ENCODE measurements around the gene PRR16.

Gene PRR16

DNA sequence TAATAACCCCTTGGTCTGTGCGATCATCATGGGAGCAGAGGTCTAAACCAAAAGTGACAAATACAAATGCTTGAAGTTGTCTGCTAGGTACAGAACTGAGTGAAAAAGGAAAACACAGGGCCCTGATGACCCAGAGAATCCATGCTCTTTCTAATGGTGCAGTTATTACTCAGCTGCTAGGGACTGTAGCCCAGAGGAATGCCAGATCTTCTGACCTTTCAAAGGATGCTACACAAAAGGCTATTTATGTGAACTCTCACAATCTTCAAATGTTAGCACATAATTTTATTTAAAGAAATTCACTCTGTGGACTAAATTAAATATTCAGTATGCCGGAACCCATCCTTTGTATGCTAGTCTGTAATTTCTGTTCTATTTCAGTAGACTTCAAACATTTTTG, 79.9 kb downstream of the PRR16 start:
- no peak for FAIRE-seq

DNA sequence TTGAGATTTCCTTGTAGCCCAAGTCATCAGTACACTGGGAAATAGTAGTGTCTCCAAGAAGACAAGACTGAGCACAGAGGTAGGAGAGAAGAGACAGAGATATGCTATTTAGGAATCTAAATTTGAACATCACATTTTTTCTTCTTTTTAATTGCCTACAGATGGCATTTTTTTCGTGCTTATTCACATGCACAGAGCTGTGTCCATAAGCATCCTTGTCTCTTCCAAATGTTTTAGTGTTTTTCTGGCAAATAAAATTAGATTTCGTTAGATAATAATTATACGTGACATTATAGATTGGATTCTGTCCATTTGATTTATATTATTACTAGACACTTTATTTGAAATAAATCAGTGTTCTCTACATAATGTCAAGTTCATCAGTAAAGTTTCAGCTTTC, 80.9 kb downstream of the PRR16 start:
- FAIRE-seq, result no peak

More for the DNA sequence above, 79.9 kb downstream of the PRR16 start:
- TF ChIP-seq POLR2AphosphoS5 (IDR thresholded peaks at IDR 0.05; ENCODE audit: low read depth, low read length), result no peak
- no peak for TF ChIP-seq POU2F2 (IDR thresholded peaks at IDR 0.05; ENCODE audit: low read depth, low read length)
- no peak for TF ChIP-seq POLR2A (IDR thresholded peaks at IDR 0.05; ENCODE audit: low read depth, low read length)
- TF ChIP-seq TAF1 (IDR thresholded peaks at IDR 0.05; ENCODE audit: low read depth, low read length), result no peak
- no peak for TF ChIP-seq SPI1 (IDR thresholded peaks at IDR 0.05; ENCODE audit: low read depth, low read length)
- TF ChIP-seq PAX5 (IDR thresholded peaks at IDR 0.05; ENCODE audit: insufficient read depth, low read length, severe bottlenecking), result no peak
- no peak for DNase-seq (ENCODE audit: insufficient read length, low spot score)

DNA sequence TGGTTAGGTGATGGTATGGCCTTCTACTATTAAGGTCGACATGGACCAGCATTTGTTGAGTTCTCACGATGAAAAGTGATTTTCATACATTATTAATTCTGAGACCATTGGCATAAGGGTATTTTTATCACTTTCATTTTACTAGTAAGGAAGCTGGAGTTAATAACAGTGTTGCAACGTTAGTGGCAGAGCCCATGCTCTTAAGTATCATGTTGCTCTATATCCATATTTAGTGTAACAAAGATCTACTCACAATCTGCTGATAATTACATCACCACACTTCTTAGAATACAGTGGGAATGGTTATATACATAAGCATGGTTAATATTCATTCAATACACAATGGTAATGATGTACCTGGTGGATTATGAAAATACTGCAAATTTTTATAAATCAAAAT, 81.9 kb downstream of the PRR16 start:
- TF ChIP-seq TAF1 (IDR thresholded peaks at IDR 0.05; ENCODE audit: low read depth, low read length) (no peak), POU2F2 (IDR thresholded peaks at IDR 0.05; ENCODE audit: low read depth, low read length) (no peak), POLR2A (IDR thresholded peaks at IDR 0.05; ENCODE audit: low read depth, low read length) (no peak), POLR2AphosphoS5 (IDR thresholded peaks at IDR 0.05; ENCODE audit: low read depth, low read length) (no peak), SPI1 (IDR thresholded peaks at IDR 0.05; ENCODE audit: low read depth, low read length) (no peak), PAX5 (IDR thresholded peaks at IDR 0.05; ENCODE audit: insufficient read depth, low read length, severe bottlenecking) (no peak)
- DNase-seq (ENCODE audit: insufficient read length, low spot score) (no peak), FAIRE-seq (no peak)

More for the DNA sequence above, 80.9 kb downstream of the PRR16 start:
- TF ChIP-seq POLR2AphosphoS5 (IDR thresholded peaks at IDR 0.05; ENCODE audit: low read depth, low read length) (no peak), PAX5 (IDR thresholded peaks at IDR 0.05; ENCODE audit: insufficient read depth, low read length, severe bottlenecking) (no peak), SPI1 (IDR thresholded peaks at IDR 0.05; ENCODE audit: low read depth, low read length) (no peak), POU2F2 (IDR thresholded peaks at IDR 0.05; ENCODE audit: low read depth, low read length) (no peak)
- DNase-seq (ENCODE audit: insufficient read length, low spot score), result no peak

DNA sequence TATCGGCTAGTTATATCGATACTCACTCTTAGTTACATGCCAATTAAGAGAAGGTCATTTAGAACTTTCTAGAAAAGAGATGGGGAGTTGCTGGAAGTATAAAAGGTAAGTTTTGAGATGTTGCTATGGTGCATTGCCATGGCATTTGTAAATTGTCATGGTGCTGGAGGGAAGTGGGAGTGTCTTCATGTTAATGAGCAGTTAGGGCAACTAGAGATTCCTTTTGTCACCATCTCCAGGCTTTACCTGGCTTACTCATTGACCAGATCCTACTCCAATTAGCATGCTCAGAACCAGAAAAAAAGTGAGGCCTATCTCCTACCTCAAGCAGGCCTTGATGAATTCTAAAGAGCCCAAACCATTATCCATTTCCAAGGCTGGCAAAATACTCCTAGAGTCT, 82.8 kb downstream of the PRR16 start:
- DNase-seq (ENCODE audit: insufficient read length, low spot score) (no peak), FAIRE-seq (no peak)
- TF ChIP-seq POU2F2 (IDR thresholded peaks at IDR 0.05; ENCODE audit: low read depth, low read length), result no peak
- no peak for TF ChIP-seq SPI1 (IDR thresholded peaks at IDR 0.05; ENCODE audit: low read depth, low read length)
- TF ChIP-seq POLR2A (IDR thresholded peaks at IDR 0.05; ENCODE audit: low read depth, low read length), result no peak
- TF ChIP-seq POLR2AphosphoS5 (IDR thresholded peaks at IDR 0.05; ENCODE audit: low read depth, low read length), result no peak
- no peak for TF ChIP-seq TAF1 (IDR thresholded peaks at IDR 0.05; ENCODE audit: low read depth, low read length)
- TF ChIP-seq PAX5 (IDR thresholded peaks at IDR 0.05; ENCODE audit: insufficient read depth, low read length, severe bottlenecking), result no peak

DNA sequence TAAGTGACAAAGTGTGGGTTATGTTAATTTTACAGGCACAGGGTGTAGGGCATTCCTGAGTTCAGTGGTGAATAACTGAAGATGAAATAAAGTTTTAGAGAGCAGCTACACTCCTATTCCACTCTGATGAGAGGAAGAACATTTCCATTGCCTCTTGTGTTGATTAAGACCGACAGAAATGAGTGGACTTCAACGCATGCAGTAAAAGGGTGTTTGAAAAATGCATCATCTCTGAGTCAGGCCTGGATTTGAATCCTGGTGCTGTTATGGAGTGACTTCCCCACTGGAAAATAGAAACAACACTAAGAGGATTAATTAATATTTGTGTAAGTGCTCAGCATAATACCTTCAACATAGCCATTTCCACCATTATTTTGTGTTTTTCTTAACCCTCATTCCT, 86.3 kb downstream of the PRR16 start:
- TF ChIP-seq POU2F2 (IDR thresholded peaks at IDR 0.05; ENCODE audit: low read depth, low read length) (no peak), POLR2A (IDR thresholded peaks at IDR 0.05; ENCODE audit: low read depth, low read length) (no peak), POLR2AphosphoS5 (IDR thresholded peaks at IDR 0.05; ENCODE audit: low read depth, low read length) (no peak), PAX5 (IDR thresholded peaks at IDR 0.05; ENCODE audit: insufficient read depth, low read length, severe bottlenecking) (no peak), SPI1 (IDR thresholded peaks at IDR 0.05; ENCODE audit: low read depth, low read length) (no peak), TAF1 (IDR thresholded peaks at IDR 0.05; ENCODE audit: low read depth, low read length) (no peak)
- DNase-seq (ENCODE audit: insufficient read length, low spot score), result no peak
- no peak for FAIRE-seq

DNA sequence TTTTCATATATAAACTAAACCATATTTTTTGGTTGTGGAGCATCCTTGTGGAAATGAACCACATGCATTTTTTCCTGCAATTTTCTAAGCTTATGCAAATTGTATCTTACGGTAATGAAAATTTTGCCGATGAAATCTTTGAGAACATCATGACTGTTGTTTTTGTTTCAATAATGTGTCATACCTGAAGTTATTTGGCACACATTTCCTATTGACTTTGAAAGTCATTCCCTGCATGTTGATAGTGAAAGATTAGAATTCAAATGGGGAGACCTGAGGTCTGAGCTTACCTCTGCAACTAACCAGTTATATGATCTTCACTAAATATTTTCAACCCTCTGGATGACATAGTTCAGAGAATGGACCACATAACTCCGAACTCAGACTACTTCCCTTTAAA, 88.5 kb downstream of the PRR16 start:
- no peak for TF ChIP-seq TAF1 (IDR thresholded peaks at IDR 0.05; ENCODE audit: low read depth, low read length)
- TF ChIP-seq POLR2AphosphoS5 (IDR thresholded peaks at IDR 0.05; ENCODE audit: low read depth, low read length), result no peak
- no peak for FAIRE-seq
- DNase-seq (ENCODE audit: insufficient read length, low spot score), result no peak

DNA sequence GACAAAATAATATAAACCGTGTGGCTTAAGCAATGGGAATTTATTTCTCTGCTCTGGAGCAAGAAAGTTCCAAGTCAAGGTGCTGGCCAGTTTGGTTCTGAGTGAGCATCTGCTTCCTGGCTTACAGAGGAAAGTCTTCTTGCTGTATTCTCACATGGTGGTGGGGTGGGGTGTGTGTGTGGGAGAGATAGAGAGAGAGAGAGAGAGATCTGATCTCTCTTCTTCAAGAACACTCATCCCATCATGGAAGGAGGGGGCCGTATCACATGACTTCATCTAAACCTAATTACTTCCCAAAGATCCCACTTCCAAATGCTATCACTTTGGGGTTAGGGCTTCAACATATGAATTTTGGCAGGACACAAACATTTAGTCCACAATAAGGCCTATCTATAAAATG, 91.2 kb downstream of the PRR16 start:
- FAIRE-seq, result no peak

DNA sequence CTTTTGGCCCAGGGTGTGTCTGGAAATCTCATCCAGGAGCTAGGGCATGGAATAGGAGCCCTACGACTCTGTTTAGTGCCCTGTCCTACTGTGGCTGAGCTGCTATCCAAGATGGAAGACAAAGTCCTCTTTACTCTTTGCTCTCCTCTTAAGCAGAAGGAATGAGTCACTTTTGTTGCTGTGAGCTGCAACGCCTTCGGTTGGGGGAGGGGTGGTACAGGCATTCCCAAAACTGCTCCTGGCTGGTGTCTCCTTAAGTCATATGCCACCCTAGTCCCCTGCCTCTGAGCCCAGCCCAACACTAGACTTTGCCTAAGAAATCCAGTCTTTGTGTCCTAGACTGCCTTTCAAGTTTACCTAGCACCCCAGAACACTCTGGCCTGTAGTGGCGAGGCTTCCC, 99.9 kb downstream of the PRR16 start:
- no peak for TF ChIP-seq PAX5 (IDR thresholded peaks at IDR 0.05; ENCODE audit: insufficient read depth, low read length, severe bottlenecking)
- TF ChIP-seq POU2F2 (IDR thresholded peaks at IDR 0.05; ENCODE audit: low read depth, low read length), result no peak
- TF ChIP-seq POLR2A (IDR thresholded peaks at IDR 0.05; ENCODE audit: low read depth, low read length), result no peak
- TF ChIP-seq SPI1 (IDR thresholded peaks at IDR 0.05; ENCODE audit: low read depth, low read length), result no peak
- no peak for TF ChIP-seq POLR2AphosphoS5 (IDR thresholded peaks at IDR 0.05; ENCODE audit: low read depth, low read length)
- no peak for TF ChIP-seq TAF1 (IDR thresholded peaks at IDR 0.05; ENCODE audit: low read depth, low read length)
- FAIRE-seq (no peak), DNase-seq (ENCODE audit: insufficient read length, low spot score) (no peak)

More for the DNA sequence above, 91.2 kb downstream of the PRR16 start:
- DNase-seq (ENCODE audit: insufficient read length, low spot score), result no peak
- no peak for TF ChIP-seq TAF1 (IDR thresholded peaks at IDR 0.05; ENCODE audit: low read depth, low read length)
- TF ChIP-seq PAX5 (IDR thresholded peaks at IDR 0.05; ENCODE audit: insufficient read depth, low read length, severe bottlenecking), result no peak
- TF ChIP-seq POLR2A (IDR thresholded peaks at IDR 0.05; ENCODE audit: low read depth, low read length), result no peak
- no peak for TF ChIP-seq POU2F2 (IDR thresholded peaks at IDR 0.05; ENCODE audit: low read depth, low read length)
- no peak for TF ChIP-seq SPI1 (IDR thresholded peaks at IDR 0.05; ENCODE audit: low read depth, low read length)
- TF ChIP-seq POLR2AphosphoS5 (IDR thresholded peaks at IDR 0.05; ENCODE audit: low read depth, low read length), result no peak

DNA sequence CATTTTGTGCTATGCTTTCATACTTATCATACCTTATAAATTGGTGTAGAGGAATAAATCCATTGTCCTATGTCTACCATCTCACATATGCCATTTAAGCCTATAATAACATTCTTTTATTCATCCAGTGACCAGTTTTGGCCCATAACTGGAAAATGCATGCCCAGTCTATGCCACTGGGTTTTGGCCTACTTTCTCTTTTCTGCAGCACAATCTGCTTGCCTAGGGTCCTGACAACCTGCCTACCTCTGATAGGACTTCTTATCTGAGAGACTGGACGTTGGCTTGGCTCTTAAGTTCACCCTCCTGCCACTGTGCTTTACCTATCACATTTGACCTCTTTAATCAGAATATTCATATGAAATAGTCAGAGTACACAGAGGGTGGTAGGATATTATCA, 103.0 kb downstream of the PRR16 start:
- DNase-seq (ENCODE audit: insufficient read length, low spot score), result no peak
- FAIRE-seq, result no peak
- no peak for TF ChIP-seq PAX5 (IDR thresholded peaks at IDR 0.05; ENCODE audit: insufficient read depth, low read length, severe bottlenecking)

DNA sequence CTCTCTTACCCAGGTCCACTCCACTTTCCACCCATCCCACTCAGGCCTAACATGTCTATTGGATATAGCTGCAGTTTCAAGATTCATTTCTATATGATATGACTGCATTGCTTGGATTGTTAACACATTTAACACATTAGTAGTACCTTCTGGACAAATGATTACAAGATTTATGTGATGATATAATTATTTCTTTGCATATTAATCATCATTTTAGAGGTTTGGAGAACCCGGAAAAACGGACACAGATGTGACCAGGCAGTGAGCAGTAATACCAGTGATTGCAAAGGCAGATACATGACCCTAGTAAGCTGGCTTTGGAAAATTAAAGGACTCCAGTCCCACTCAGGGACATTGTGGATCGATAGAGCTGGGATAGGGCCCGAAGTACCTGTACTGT, 103.8 kb downstream of the PRR16 start:
- no peak for TF ChIP-seq POLR2A (IDR thresholded peaks at IDR 0.05; ENCODE audit: low read depth, low read length)
- TF ChIP-seq TAF1 (IDR thresholded peaks at IDR 0.05; ENCODE audit: low read depth, low read length), result no peak
- TF ChIP-seq SPI1 (IDR thresholded peaks at IDR 0.05; ENCODE audit: low read depth, low read length), result no peak
- TF ChIP-seq POU2F2 (IDR thresholded peaks at IDR 0.05; ENCODE audit: low read depth, low read length), result no peak
- no peak for FAIRE-seq
- no peak for DNase-seq (ENCODE audit: insufficient read length, low spot score)

DNA sequence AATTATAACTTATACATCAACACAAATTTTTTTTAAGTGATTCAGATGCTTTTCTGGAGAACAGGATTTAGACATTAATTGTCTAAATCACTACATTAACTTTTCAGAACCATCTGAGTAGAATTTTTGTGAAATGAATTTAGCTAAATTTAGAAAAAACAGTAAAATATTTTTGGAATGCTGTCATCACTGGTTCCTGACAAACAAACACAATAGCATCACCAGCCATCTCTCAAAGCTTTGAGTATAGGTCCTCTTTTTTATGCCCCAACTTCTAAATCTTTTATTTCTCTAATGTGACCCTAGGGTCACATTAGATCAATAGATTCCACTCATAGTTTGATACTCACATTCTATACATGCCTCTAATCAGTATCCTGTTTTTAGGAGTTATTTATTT, 104.6 kb downstream of the PRR16 start:
- TF ChIP-seq SPI1 (IDR thresholded peaks at IDR 0.05; ENCODE audit: low read depth, low read length) (no peak), POU2F2 (IDR thresholded peaks at IDR 0.05; ENCODE audit: low read depth, low read length) (no peak), POLR2A (IDR thresholded peaks at IDR 0.05; ENCODE audit: low read depth, low read length) (no peak), TAF1 (IDR thresholded peaks at IDR 0.05; ENCODE audit: low read depth, low read length) (no peak), PAX5 (IDR thresholded peaks at IDR 0.05; ENCODE audit: insufficient read depth, low read length, severe bottlenecking) (no peak), POLR2AphosphoS5 (IDR thresholded peaks at IDR 0.05; ENCODE audit: low read depth, low read length) (no peak)
- FAIRE-seq, result no peak
- DNase-seq (ENCODE audit: insufficient read length, low spot score), result no peak
